ENCODE results near the gene GJC1.

Gene GJC1

DNA sequence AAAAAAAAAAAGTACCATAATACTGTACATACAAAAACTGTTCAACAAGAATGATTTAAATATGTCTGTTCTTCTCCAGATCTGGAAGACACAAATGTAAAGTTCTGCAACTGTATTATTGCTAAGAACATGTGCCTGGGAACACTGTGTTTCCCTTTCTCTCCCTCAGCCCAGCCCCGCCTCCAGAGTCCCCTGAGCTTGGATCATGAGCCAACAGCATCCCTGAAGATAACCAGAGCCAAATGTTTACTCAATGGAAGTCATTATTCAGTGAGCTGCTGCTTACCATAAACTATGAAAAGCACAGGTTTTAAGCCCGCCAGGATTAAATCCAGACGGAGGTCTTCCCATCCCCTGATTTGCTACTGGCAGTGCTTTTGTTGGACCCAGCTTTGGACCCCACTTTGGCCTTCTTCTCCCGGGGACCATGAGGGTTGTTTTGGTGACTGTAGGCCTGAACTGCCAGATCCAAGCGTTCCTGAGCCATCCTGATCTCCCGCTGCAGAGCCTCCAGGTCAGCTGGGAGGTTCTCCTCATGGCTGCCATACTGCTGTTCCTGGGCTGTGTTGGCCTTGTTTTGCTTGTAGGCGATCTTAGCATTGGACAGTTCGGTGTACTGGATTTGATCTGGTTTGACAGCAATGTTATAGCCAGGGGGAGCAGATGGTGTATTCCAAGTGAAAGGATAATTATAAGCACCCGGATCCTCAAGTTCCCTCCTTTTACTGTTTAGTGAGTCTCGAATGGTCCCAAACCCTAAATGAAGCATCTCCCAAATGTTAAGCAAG lies 25.6 kb downstream of the GJC1 start:
- no peak for DNase-seq (ENCODE audit: low spot score)

DNA sequence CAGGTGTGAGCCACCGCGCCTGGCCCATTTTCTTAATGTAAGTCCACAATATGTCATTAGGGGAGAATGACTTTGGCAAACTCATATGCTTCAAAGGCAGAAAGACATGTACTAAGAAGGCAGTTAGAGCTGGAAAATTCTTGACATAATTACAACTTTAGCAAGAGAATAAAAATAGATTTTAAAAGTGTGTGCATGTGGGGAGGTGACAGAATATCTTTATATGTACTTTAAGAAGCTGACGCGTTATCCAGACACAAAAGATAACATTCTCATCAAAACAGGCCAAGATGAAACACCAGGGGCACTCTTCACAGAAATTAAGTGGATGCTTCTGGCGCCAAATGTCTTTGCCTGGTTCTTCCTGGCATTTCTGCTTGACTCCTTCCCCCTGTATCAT lies 28.2 kb downstream of the GJC1 start:
- no peak for DNase-seq (ENCODE audit: low spot score)

DNA sequence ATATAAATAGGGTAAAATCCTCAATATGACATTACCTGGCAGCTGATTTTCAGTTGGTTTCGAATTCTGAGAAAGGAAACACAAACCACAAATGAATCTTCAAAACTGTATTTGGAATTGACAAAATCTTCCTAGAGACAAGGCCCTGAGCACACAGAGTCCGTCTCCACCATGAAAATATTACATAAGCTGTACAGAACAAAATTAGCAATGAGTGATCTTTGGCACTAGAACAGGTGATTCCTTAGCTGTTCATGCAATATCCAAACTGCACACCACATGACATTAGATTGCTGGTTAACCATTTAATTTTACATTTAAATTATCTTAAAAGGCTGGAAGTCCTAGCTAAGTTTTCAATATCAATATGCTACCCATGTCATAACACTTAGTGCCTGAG lies 31.7 kb downstream of the GJC1 start:
- DNase-seq (ENCODE audit: low spot score), result no peak

DNA sequence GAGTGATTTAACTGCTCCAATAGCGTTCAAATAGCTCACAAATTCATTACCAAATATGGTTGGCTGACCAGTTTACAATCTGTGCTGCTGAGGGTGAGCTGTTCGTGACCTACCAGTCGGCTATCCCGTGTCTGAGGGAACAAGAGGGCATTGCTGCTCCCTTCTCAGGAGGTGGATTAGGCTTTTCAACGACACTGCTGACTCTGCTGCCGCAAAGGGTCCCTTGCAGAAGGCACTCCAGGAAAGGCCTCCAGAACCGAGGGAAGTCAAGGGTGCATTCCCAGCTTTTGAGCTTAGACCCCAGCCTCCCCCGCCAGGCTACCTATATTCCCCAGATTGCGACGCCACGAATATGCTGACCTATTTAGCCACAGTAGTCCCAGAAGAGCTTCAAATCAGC lies 32.3 kb downstream of the GJC1 start:
- no peak for DNase-seq (ENCODE audit: low spot score)

DNA sequence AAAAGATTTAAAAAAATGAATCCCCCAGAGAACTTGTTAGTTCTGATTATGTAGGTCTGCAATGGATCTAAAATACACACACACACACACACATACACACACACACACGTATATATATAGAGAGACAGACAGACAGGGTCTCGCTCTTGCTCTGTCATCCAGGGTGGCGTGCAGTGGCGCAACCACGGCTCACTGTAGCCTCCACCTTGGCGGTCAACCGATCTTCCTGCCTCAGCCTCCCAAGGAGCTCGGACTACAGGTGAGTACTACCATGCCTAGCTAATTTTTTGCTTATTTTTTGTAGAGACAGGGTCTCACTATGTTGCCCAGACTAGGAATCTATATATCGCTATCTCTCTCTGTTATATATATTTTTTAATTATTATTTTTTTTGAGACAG lies 33.4 kb downstream of the GJC1 start:
- DNase-seq (ENCODE audit: low spot score), result no peak

DNA sequence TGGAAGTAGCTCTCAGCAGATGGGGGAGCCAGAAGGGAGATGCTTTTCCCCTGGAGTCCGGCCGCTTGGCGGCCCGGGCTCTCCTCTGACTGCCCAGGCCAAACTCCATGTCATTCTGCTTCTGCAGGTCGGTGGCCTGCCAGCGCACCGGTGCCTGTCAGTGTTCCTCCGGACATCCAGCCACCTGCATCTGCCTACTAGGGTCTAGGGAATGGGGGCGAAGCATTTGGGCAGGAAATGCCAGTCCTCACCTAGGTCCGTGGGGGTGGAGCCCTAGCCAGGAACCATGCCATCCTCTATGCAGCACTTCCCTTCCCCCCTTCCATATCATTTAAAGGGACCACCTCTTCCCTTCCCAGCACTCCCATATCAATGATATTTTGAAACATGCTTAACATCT lies 34.2 kb downstream of the GJC1 start:
- no peak for DNase-seq (ENCODE audit: low spot score)

DNA sequence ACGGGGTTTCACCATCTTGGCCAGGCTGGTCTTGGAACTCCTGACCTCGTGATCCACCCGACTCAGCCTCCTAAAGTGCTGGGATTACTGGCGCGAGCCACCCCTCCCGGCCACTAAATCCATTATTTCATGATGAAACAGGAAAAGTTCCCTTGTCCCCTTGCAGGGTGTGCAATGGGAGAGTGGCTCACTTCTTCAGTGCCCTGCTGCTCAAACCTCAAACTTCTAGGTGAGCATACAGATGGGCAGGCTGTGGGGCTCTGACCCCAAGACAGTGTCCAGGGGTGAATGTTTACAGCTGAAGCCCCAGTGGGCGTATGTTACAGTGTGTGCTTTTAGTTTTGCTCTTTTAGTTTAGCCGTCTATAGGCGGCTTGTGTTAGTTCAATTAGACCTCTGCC lies 34.7 kb downstream of the GJC1 start:
- DNase-seq (ENCODE audit: low spot score), result no peak

DNA sequence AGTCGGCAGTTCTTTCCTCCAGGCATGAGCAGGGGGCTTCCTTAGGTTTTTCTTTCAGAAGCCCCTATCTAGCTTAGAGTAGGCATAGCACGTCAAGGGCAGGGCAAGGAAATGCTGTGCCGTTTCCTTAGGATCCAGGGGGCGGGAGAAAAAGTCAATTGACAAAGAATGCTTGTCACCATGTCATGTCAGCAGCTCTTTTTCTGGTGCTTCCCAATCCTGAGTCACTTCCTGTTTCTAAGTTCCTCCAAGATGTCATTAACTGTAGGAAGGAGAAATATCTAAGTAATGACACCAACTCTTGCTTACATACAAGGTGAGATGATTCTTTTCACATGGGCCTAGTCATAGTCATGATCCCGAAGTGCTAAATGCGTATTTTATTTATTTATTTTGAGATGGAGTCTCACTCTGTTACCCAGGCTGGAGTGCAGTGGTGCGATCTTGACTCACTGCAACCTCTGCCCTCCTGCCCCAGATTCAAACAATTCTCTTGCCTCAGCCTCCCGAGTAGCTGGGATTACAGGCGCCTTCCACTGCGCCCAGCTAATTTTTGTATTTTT lies 35.2 kb downstream of the GJC1 start:
- no peak for DNase-seq (ENCODE audit: low spot score)

DNA sequence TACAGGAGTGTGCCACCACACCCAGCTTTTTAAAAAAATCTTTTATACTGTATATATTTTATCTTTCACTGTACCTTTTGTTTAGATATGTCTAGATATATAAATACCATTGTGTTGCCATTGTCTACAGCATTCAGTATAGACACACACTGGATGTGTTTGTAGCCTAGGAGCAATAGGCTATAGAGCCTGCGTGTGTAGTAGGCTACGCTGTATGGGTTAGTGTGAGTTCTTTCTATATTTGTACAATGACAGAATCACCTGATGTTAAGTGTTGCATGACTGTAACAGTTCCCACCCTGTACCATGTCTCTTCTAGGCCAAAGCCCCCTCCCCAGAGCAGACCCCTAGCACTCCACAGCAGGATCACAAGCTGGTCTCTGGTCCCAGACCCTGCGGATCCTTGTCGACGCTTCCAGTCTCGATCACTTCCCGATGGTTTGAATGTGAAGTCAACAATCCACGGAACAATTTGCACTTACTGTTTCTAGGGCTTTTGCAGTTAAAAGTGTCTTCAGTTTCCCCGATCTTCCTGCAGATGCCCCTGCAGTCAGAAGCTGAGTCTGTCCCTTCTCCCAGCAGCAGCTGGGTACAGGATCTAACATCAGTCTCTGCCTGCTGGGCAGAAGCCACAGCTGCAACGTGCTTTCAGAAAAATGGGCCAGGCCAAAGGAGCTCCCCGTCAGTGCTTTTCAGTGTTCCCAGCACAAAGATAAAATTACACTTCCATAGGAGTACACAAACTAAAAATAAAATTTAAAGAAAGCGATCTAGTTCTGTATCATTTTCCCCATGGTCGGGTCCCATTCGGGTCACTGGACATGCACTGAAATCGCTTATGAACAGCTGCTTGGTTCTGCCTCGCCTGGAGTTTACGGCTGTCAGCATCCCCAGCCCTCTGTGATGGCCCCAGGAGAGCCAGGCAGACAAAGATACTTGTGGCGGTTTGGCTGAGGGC lies 35.9 kb downstream of the GJC1 start:
- DNase-seq (ENCODE audit: low spot score), result no peak

DNA sequence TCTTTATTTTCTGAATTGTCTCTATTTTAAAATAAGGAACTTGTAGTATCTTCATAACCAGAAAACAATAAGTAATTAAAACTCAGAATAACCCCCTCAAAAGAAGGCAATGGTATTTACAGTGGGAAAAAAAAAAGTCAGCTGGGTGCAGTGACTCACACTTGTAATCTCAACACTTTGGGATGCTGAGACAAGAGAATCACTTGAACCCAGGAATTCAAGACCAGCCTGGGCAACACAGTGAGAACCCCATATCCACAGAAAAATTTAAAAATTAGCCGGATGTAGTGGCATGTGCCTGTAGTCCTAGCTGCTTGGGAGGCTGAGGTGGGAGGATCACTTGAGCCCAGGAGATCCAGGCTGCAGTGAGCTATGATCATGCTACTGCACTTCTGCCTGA lies 37.8 kb downstream of the GJC1 start:
- DNase-seq (ENCODE audit: low spot score), result no peak

DNA sequence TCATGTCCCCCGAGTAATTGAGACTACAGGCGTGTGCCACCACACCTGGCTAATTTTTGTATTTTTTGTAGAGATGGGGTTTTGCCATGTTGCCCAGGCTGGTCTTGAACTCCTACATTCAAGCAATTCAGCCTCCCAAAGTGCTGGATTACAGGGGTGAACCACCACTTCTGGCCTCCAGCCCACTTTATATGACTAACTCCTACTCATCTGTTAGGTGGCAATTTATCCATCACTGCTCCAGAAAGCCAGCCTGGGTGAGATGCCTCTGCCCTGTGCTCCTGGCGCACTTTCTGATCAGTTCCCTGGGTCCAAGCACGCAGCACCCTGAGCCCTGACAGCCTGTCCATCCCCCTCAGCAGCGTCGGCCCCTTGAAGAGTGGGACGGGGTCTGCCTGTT lies 41.9 kb downstream of the GJC1 start:
- no peak for DNase-seq (ENCODE audit: low spot score)

DNA sequence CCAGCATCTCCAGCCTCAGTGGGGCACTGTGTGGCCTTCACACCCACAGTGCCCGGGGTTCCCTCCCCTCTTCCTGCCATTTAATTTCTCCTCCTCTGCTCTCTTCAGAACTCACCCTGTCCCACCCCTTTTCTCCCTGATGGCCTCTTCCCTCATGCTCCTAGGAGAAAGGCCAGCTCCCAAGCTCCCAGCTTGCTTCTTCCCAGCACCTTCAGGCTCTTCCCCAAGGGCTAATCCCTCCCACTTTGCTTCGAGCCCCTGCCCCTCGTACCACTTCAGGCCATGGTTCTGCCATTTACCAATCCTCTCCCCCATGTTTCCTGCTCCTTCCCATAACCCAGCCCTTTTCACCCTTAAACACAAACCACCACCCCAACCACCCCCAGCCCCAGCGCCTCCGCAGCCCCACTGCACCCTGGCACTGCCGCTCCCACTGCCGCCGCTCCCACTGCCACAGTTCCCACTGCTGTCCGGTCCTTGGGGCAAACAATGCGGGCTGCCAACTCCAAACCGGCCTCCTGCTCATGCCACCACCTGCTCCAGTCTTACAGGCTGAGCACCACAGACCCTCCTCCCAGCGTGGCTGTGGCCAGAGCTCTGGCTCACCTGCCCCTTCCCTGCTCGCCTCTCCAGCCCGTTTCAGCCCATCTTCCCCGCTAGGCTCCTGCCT lies 42.7 kb downstream of the GJC1 start:
- peak; percentile 15 for DNase-seq (ENCODE audit: low spot score)

DNA sequence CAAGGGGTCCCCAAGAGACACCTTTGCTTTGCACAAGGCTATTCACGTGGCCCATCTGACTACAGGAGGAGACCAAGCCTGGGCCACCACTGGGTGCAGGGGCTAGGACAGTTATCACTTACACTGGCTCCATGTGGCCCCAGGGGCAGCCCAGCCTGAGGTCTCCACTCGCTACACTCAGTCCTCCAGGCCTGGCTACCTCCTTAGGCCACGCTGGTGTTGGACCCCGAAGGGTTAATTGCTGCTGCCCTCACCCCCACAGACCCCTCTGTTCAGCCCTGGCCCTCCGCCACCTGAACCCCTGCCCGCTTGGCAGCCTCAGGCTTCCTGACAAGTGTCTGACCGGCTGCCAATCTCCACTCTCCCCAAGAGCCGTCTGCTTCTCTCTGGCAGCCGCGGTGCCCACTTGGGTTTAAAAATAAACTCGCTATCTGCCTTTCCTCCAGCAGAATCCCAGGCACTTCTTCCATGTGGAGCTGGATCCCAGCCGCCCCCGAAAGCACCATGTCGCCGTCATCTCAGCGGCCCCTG lies 43.5 kb downstream of the GJC1 start:
- DNase-seq (ENCODE audit: low spot score), result no peak

DNA sequence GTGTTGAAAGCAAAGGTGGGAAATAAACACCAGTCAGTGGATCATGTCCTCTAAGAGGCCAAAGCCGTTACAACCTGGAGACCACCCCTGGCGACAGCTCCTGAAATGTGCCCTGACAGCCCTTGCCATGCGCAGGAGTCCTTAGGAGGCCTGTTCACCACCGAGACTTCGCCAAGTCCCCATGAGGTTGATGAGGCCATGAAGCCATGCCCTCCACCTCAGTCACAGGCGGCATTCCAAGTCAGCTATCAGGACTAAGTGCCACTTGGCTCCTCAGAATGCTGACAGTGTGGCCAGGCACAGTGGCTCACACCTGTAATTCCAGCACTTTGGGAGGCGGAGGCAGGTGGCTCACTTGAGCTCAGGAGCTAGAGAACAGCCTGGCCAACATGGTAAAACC lies 44.2 kb downstream of the GJC1 start:
- no peak for DNase-seq (ENCODE audit: low spot score)

DNA sequence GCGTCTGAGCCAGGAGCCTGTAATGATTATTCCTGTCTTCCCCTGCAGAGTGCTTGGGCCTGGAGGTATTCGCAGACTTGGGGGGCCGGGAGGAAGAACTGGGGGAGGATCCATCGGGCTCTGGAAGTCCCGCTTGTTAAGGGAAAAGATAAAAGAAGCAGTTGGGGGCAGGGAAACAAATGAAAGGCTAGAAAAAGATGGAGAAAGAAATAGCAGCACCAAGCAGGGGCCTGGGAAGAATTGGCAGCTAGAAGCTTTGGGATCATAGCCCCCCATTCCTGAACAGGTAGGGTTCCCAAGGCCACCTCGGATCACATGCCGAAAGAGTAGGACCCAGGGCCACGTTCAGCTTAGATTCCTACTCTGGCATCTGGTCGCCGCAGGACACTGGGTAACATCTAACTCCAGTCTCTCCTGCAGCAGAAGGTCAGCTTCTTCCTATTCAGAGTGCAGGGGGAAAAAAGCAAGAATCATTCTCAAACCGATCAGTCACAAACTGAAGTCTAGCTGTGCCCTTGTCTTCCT lies 47.7 kb downstream of the GJC1 start:
- DNase-seq (ENCODE audit: low spot score), result peak; percentile 22

DNA sequence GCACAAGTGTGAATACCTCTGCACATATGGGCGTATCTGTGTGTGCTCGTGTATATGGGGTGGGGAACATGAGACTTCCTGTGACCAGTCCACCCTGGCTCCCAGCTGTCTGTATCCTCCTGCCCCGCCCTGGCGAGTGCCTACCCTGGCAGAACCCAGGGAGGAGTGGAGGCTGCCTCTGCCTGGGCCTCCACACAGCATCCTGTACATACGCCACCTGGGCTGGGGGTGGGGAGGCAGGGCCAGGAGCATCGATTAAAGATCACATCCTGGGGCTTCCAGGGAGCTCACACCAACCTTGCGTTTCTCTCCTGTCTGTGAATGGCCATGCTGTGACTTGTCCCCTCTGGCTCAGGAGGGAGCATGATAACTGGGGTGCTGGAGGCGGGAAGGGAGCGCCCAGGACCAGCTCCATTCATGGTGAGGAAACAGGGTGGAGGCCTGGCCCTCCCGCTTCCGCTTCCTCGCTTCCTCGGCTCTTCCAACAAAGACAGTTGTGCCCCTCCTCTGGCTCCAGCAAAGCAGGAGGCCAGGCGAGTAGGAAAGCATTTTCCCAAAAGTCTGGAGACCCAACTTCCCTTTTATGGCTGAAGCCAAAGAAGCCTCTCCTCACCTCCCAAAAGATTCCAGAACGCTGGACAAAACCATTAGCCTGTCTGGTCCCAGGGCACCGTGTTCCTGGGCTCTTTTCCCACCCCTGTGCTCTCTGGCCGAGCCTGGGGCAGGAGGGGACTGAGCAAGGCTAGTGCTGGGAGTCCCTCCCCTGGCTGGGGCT lies 48.3 kb downstream of the GJC1 start:
- DNase-seq (ENCODE audit: low spot score), result peak; percentile 54

DNA sequence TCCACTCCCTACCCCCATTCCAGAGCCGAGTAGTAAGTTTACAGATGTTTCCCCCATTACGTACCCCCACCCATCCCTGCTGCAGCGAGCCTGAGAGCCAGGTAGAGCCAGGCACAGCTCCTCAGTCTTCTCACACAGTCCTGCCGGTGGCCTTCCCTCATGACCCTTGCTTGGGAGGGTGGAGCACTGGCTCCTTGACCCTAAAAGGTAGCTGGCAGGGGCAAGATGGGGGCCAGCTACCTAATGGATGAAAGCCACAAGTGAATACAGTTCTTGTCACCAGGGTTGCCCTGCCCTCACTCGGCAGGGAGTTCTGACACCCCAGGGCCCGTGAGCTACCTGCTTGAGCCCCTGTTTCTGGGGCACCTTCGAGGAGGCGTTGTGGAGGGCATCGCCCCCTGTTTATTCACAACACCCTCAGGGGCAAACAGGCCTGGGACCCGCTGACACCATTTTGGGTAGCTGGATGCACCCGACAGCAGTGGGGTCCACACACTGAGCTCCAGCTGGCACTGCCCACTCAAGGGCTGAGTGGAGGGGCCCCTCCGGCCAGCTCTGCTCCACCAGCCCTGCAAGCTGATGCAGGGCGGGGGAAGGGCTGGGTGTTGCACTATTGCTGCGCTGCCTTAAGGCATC lies 49.1 kb downstream of the GJC1 start:
- DNase-seq (ENCODE audit: low spot score), result peak; percentile 31

DNA sequence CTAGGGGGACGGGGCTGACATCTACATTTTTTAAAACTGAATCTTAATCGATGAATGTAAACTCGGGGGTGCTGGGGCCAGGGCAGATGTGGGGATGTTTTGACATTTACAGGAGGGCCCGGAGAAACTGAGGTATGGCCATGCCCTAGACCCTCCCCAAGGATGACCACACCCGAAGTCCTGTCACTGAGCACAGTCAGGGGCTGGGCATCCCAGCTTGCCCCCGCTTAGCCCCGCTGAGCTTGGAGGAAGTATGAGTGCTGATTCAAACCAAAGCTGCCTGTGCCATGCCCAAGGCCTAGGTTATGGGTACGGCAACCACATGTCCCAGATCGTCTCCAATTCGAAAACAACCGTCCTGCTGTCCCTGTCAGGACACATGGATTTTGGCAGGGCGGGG lies 49.9 kb downstream of the GJC1 start:
- DNase-seq (ENCODE audit: low spot score), result peak; percentile 18

DNA sequence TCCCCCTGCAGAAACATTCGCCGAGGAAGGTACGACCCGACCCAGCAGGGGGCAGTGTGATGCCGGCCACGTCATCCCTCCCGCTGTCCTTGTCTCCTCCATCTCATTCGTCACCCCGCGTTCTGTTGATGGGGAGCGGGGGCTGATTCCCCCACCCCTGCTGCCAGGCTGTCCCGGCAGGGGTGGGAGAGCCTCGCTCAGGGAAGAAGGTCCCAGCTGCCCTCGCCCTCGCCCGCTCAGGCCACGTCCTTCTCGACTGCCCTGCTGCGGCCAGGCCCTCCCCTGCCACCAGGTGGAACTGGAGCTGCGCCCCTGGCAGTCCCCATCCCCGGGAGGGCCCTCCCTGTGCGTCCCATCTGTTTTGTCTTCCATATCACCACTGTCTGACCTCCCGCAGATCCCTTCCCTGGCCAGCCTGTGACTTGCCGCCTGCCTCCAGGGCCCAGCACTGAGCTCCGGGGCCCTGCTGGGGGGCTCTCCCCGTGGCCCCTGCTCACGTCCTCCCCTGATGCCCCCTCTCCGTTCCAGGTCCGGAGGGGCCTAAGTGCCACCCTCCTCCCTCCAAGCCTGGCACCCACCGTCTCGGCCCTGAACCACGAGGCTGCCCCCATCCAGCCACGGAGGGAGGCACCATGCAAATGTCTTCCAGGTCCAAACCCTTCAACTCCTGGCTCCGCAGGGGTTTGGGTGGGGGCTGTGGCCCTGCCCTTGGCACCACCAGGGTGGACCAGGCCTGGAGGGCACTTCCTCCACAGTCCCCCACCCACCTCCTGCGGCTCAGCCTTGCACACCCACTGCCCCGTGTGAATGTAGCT lies 50.7 kb downstream of the GJC1 start:
- peak; percentile 87 for DNase-seq (ENCODE audit: low spot score)
